Activated CD8-positive, alpha-beta T cell treated with anti-CD3 and anti-CD28 coated beads, Interleukin-2, amount 10 ng/mL, durations not matched to agents 7 days and 5 days (primary cell): Measurements from ENCODE around the gene AKT1S1. TPM values are rescaled to one million over a fixed set of nuclear protein-coding genes. Genes with fewer than 3 reads are reported as not detected.

Experiments
- ATAC-seq: fragments of 150-1000 bp; cut with Tn5 transposase; one replicate; pipeline ENCODE4 v1.10.0; 2021; ENCODE audit warnings: moderate library complexity
- CTCF ChIA-PET: fragments of 350-600 bp; sonication (Branson Sonifier 250); formaldehyde crosslinking; loops from one replicate; lab custom pipeline; 2021; ENCODE audit warnings: antibody characterized with exemption; lab: Charles Lee
- POLR2A ChIA-PET: fragments of 350-600 bp; sonication (Branson Sonifier 250); formaldehyde crosslinking; loops from one replicate; lab custom pipeline; 2021; ENCODE audit warnings: antibody characterized with exemption; lab: Charles Lee
- DNase-seq: peaks from one replicate; pipeline ENCODE4 v3.0.0-alpha.2; 2020
- H3K27ac Mint-ChIP-seq: one replicate; pipeline ENCODE4 v1.8.0; 2021; ENCODE audit warnings: mild to moderate bottlenecking, mixed read lengths
- H3K27me3 Mint-ChIP-seq: one replicate; pipeline ENCODE4 v1.8.0; 2021; ENCODE audit warnings: low read depth, mixed read lengths
- H3K36me3 Mint-ChIP-seq: one replicate; pipeline ENCODE4 v1.8.0; 2021; ENCODE audit warnings: low read depth, mixed read lengths
- H3K4me1 Mint-ChIP-seq: one replicate; pipeline ENCODE4 v1.8.0; 2021; ENCODE audit warnings: low read depth, mixed read lengths
- H3K4me3 Mint-ChIP-seq: one replicate; pipeline ENCODE4 v1.8.0; 2021; ENCODE audit warnings: mild to moderate bottlenecking, mixed read lengths
- H3K9me3 Mint-ChIP-seq: one replicate; pipeline ENCODE4 v1.8.0; 2022; ENCODE audit warnings: mixed read lengths; ENCODE audit not compliant: insufficient read depth
- total RNA-seq, 2 experiments: library from RNA; stranded (reverse); gene quantifications; one replicate each; pipeline ENCODE4 v1.2.3, GENCODE V29; 2021

The AKT1S1 gene
- total RNA-seq, 2 experiments from 2014 or later: 15.6 to 16.4 TPM

GRCh38 chr19:49861541-49862378, 15.4 kb downstream of the AKT1S1 start:
- POLR2A ChIA-PET: no interaction called here
- no peak for DNase-seq
- H3K36me3 Mint-ChIP-seq: peaks cover 52% of the 10 kb centered on the region
- no peaks in the 10 kb centered on the region for H3K27me3 Mint-ChIP-seq
- H3K4me1 Mint-ChIP-seq: peaks cover 26% of the 10 kb centered on the region
- H3K4me3 Mint-ChIP-seq: no peak overlapping the region
- ATAC-seq: no peak
- no peaks in the 10 kb centered on the region for H3K9me3 Mint-ChIP-seq
- CTCF ChIA-PET: no interaction called here
- H3K27ac Mint-ChIP-seq: no peak overlapping the region

- POLR2A ChIA-PET: no interaction called here
- no peak overlapping the region for H3K4me3 Mint-ChIP-seq
Observed at GRCh38 chr19:49861107-49861506, 16.0 kb downstream of the AKT1S1 start.

GRCh38 chr19:49860336-49861102, 16.6 kb downstream of the AKT1S1 start:
- no peak overlapping the region for H3K4me3 Mint-ChIP-seq
- H3K36me3 Mint-ChIP-seq: peaks cover 45% of the 10 kb centered on the region
- H3K27ac Mint-ChIP-seq: no peak overlapping the region
- ChIA-PET CTCF (no interaction called here), POLR2A (no interaction called here)
- H3K9me3 Mint-ChIP-seq: no peaks in the 10 kb centered on the region
- no peaks in the 10 kb centered on the region for H3K27me3 Mint-ChIP-seq
- no peak for ATAC-seq
- peaks cover 13% of the 10 kb centered on the region for H3K4me1 Mint-ChIP-seq
- DNase-seq: no peak

More at GRCh38 chr19:49861107-49861506, 16.0 kb downstream of the AKT1S1 start:
- H3K27ac Mint-ChIP-seq: no peak overlapping the region
- H3K27me3 Mint-ChIP-seq: no peaks in the 10 kb centered on the region
- no peak for ATAC-seq
- no peak for DNase-seq
- H3K36me3 Mint-ChIP-seq: peaks cover 47% of the 10 kb centered on the region
- CTCF ChIA-PET: no interaction called here
- H3K4me1 Mint-ChIP-seq: peaks cover 19% of the 10 kb centered on the region
- H3K9me3 Mint-ChIP-seq: no peaks in the 10 kb centered on the region

GRCh38 chr19:49859682-49860335, 17.3 kb downstream of the AKT1S1 start:
- ChIA-PET POLR2A (no interaction called here), CTCF (no interaction called here)
- no peaks in the 10 kb centered on the region for H3K27me3 Mint-ChIP-seq
- H3K4me3 Mint-ChIP-seq: no peak overlapping the region
- H3K4me1 Mint-ChIP-seq: peaks cover 7% of the 10 kb centered on the region
- no peaks in the 10 kb centered on the region for H3K9me3 Mint-ChIP-seq
- no peak overlapping the region for H3K27ac Mint-ChIP-seq
- peaks cover 39% of the 10 kb centered on the region for H3K36me3 Mint-ChIP-seq
- DNase-seq (no peak), ATAC-seq (no peak)

DNA sequence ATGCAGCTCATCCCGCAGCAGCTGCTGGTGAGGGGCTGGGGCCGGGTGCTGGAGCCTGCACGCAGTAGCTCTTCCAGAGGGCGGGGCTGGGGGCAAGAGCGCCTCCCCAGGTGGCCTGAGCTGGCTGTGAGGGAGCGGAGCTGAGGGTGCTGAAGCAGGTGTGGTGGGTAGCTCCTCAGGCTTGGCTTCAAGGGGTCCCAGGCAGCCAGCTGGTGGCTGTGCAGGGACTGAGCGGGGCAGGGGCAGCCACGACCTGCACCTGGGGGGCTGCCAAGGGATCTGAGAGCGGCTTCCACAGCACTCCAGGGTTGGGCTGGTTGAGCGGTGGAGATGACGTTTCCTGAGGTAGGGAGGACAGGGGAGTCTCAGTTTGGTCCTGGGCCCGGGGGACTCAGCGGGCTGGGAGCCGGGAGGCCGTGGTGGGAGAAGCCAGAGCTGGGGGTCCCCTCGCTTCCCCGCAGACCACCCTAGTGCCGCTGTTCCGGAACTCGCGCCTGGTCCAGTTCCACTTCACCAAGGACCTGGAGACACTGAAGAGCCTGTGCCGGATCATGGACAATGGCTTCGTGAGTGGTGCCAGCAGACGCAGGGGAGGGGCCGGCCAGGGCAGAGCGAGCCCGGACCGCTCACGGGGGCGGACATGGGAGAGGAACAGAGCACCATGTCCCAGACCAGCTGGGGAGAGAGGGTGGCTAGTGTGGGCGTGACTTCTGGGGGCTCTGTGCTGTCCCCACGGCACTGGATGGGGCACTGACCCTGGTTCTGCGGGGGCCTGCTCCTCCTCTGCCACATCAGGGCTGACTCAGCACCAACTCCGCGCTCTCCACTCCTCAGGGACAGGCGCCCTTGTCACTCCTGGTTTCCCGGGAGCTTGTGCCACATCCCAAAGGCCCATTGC, 18.8 kb downstream of the AKT1S1 start:
- ChIA-PET CTCF (no interaction called here), POLR2A (interaction anchor here (0.9 to 1.1 kb wide), 2 partner anchors 8 kb away, joined by 3 to 5 read pairs; partner anchors contain the start of gene PTOV1)
- ATAC-seq (peak; percentile 4), DNase-seq (no peak)
- Mint-ChIP-seq H3K9me3 (no peaks in the 10 kb centered on the region), H3K27me3 (no peaks in the 10 kb centered on the region), H3K27ac (no peak overlapping the region), H3K4me3 (no peak overlapping the region), H3K4me1 (peaks cover 4% of the 10 kb centered on the region), H3K36me3 (peaks cover 26% of the 10 kb centered on the region)

DNA sequence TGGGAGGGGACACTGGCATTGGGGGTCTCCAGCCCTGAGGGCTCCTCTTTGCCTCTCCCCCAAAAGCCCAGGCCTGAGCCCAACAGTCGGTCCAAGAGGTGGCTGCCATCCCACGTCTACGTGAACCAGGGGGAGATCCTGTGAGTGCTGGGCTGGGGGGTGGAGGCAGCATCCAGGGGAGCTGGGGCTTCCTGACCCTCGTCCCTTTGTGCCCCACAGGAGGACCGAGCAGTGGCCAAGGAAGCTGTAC, 19.4 kb downstream of the AKT1S1 start:
- H3K27ac Mint-ChIP-seq: no peak overlapping the region
- peaks cover under 1% of the 10 kb centered on the region for H3K27me3 Mint-ChIP-seq
- POLR2A ChIA-PET: interaction anchor here (1.1 kb wide), 1 partner anchor 9 kb away, joined by 5 read pairs; no protein-coding TSS in a partner anchor
- no peaks in the 10 kb centered on the region for H3K9me3 Mint-ChIP-seq
- ATAC-seq (no peak), DNase-seq (no peak)
- peaks cover 4% of the 10 kb centered on the region for H3K4me1 Mint-ChIP-seq
- CTCF ChIA-PET: no interaction called here
- no peak overlapping the region for H3K4me3 Mint-ChIP-seq
- peaks cover 22% of the 10 kb centered on the region for H3K36me3 Mint-ChIP-seq

- peaks cover 22% of the 10 kb centered on the region for H3K36me3 Mint-ChIP-seq
- ChIA-PET POLR2A (interaction anchor here (1.1 kb wide), 1 partner anchor 9 kb away, joined by 5 read pairs; no protein-coding TSS in a partner anchor), CTCF (no interaction called here)
- no peak overlapping the region for H3K27ac Mint-ChIP-seq
- H3K27me3 Mint-ChIP-seq: peaks cover 6% of the 10 kb centered on the region
- DNase-seq (no peak), ATAC-seq (no peak)
- H3K4me3 Mint-ChIP-seq: no peak overlapping the region
- H3K4me1 Mint-ChIP-seq: peaks cover 10% of the 10 kb centered on the region
- no peaks in the 10 kb centered on the region for H3K9me3 Mint-ChIP-seq
Observed at GRCh38 chr19:49857061-49857837, 19.9 kb downstream of the AKT1S1 start.

- H3K4me3 Mint-ChIP-seq: no peak overlapping the region
Observed at GRCh38 chr19:49856574-49857021, 20.6 kb downstream of the AKT1S1 start.

DNA sequence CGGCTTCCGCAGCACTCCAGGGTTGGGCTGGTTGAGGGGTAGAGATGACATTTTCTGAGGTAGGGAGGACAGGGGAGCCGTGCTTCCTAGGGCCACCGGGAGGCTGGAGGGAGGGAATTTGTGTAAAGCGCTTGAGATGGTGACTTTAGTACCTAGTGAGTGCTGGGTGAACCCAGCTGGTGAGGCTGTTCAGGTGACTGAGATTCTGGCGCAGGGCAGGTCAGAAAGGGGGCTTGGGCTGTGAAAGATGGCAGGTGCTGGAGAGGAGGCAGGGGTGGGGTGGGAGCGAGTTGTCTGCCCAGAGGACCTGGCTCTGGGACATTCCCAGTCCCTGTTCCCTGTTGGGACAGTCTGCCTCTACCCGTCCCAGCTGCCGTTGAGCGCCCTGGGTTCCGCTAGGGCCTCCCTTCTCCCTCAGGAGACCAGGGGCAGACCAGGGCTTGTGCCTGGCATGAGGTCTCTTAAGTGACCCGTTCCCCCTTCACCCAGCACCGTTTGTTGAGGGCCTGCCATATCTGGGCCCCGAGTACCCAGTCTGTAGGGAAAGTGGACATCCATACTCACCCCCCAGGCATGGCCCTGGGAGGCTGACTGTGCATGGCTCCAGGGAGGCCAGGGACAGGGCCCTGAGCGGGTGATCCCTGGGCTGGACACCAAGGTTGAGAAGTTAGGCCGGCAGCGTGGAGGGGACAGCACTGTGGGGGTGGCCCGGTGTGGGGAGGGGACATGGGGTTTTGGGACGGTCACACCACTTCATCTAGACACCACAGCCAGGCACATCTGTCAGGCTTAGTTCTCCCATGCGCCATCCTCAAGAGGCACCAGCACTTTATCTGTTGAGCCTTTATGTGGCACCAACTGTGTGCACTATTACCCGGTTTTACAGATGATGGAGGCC, 21.2 kb downstream of the AKT1S1 start:
- Mint-ChIP-seq H3K4me3 (no peak overlapping the region), H3K4me1 (peaks cover 14% of the 10 kb centered on the region), H3K9me3 (no peaks in the 10 kb centered on the region), H3K27ac (no peak overlapping the region), H3K36me3 (peaks cover 16% of the 10 kb centered on the region), H3K27me3 (peaks cover 9% of the 10 kb centered on the region)
- ChIA-PET CTCF (no interaction called here), POLR2A (no interaction called here)
- DNase-seq (no peak), ATAC-seq (no peak)

More at GRCh38 chr19:49856574-49857021, 20.6 kb downstream of the AKT1S1 start:
- ChIA-PET POLR2A (no interaction called here), CTCF (no interaction called here)
- H3K4me1 Mint-ChIP-seq: peaks cover 14% of the 10 kb centered on the region
- H3K9me3 Mint-ChIP-seq: no peaks in the 10 kb centered on the region
- DNase-seq (no peak), ATAC-seq (no peak)
- peaks cover 9% of the 10 kb centered on the region for H3K27me3 Mint-ChIP-seq
- H3K36me3 Mint-ChIP-seq: peaks cover 20% of the 10 kb centered on the region
- H3K27ac Mint-ChIP-seq: no peak overlapping the region

DNA sequence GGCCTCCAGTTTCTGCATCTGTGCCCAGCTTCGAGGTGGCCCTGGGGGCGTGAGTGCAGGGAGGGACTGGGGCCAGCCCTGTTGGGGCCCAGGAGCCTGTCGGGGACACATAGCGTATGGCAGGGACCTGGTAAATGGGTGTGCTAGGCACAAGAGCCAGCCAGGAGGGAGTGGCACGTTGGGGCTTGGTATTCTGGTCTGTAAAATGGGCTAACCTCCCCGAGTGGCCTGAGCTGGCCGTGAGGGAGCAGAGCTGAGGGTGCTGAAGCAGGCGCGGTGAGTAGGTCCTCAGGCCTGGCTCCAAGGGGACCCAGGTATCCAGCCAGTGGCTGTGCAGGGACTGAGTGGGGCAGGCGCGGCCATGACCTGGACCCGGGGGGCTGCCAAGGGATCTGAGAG, 21.9 kb downstream of the AKT1S1 start:
- no peak overlapping the region for H3K27ac Mint-ChIP-seq
- H3K4me1 Mint-ChIP-seq: peaks cover 15% of the 10 kb centered on the region
- CTCF ChIA-PET: no interaction called here
- POLR2A ChIA-PET: no interaction called here
- ATAC-seq: no peak
- no peak overlapping the region for H3K4me3 Mint-ChIP-seq
- no peak for DNase-seq
- peaks cover 9% of the 10 kb centered on the region for H3K27me3 Mint-ChIP-seq
- H3K9me3 Mint-ChIP-seq: no peaks in the 10 kb centered on the region
- peaks cover 12% of the 10 kb centered on the region for H3K36me3 Mint-ChIP-seq
